ENCODE results near the gene RALGPS2.

Gene RALGPS2

DNA sequence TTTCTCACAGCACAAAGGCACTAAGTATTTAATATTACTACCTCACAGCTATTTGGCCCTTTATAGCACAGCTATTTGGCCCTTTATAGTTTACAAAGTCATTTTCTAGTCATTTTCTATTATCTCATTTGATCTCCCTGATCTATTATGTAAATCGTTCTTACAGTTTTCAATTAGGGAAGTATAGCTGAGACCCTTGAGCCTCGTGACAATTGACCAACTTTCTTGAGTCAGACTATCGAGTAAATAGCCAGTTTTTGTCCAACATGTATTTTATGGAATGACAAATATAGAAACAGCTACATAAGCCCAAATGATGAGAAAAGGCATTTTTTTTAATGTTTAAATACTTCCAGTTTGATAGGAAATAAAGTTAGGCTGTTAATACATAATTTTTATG, 152.9 kb downstream of the RALGPS2 start:
- H3K9me3 ChIP-seq (ENCODE audit: control insufficient read depth, insufficient read depth, low read length), result no peaks in the 10 kb centered on the region
- no peak overlapping the region for H3K4me3 ChIP-seq (ENCODE audit: low read length)
- DNase-seq (ENCODE audit: low read depth, low spot score), result no peak
- H3K4me1 ChIP-seq (ENCODE audit: control insufficient read depth, insufficient read depth, low read length), result no peaks in the 10 kb centered on the region
- H3K36me3 ChIP-seq (ENCODE audit: control insufficient read depth, insufficient read depth, low read length), result no peaks in the 10 kb centered on the region
- no peak overlapping the region for H3K27ac ChIP-seq (ENCODE audit: low read length)
- no peaks in the 10 kb centered on the region for H3K27me3 ChIP-seq (ENCODE audit: control insufficient read depth, insufficient read depth, low read length)
- WGBS (ENCODE audit: insufficient coverage, insufficient read length), result no CpG with 5 or more reads among the region's 3 CpGs

DNA sequence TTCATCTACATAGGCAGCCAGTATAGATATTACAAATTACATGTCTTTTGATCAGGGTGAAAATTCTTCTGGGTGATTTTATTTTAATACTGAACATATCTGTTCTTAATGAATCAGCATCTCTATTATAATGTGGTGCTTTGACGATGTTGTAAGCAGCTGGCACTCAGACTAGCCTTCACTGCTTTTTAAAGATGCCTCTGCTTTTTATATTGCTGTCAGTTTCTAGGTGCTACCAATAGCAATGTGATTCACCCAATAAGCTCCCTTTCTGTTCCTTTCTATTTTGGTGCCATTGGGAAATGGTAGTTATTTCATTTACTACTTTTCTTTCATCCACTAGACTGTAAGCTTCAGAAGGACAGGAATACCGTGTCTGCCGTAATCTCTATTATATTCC, 156.9 kb downstream of the RALGPS2 start:
- Histone ChIP-seq H3K27ac (ENCODE audit: low read length) (no peak overlapping the region), H3K4me1 (ENCODE audit: control insufficient read depth, insufficient read depth, low read length) (no peaks in the 10 kb centered on the region), H3K27me3 (ENCODE audit: control insufficient read depth, insufficient read depth, low read length) (no peaks in the 10 kb centered on the region), H3K9me3 (ENCODE audit: control insufficient read depth, insufficient read depth, low read length) (no peaks in the 10 kb centered on the region), H3K4me3 (ENCODE audit: low read length) (no peak overlapping the region), H3K36me3 (ENCODE audit: control insufficient read depth, insufficient read depth, low read length) (no peaks in the 10 kb centered on the region)
- no CpG with 5 or more reads among the region's 3 CpGs for WGBS (ENCODE audit: insufficient coverage, insufficient read length)
- no peak for DNase-seq (ENCODE audit: low read depth, low spot score)

DNA sequence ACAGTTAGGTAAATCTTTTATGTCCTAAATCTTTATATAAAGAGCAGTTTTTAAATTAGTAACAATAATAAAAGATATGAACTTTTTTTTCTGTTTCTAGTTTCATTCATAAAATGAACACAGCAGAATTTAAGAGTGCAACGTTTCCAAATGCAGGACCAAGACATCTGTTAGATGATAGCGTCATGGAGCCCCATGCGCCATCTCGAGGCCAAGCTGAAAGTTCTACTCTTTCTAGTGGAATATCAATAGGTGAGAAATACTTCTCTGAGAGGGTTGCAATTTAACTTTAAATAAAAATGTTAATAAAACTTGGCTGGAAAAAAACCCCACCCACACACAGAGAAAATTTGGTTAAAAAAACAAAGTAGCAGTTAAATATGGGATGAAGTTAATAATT, 160.8 kb downstream of the RALGPS2 start:
- no peaks in the 10 kb centered on the region for H3K27me3 ChIP-seq (ENCODE audit: control insufficient read depth, insufficient read depth, low read length)
- WGBS (ENCODE audit: insufficient coverage, insufficient read length), result no CpG with 5 or more reads among the region's 4 CpGs
- H3K9me3 ChIP-seq (ENCODE audit: control insufficient read depth, insufficient read depth, low read length), result no peaks in the 10 kb centered on the region
- no peak overlapping the region for H3K4me3 ChIP-seq (ENCODE audit: low read length)
- DNase-seq (ENCODE audit: low read depth, low spot score), result no peak
- H3K36me3 ChIP-seq (ENCODE audit: control insufficient read depth, insufficient read depth, low read length), result no peaks in the 10 kb centered on the region
- H3K4me1 ChIP-seq (ENCODE audit: control insufficient read depth, insufficient read depth, low read length), result no peaks in the 10 kb centered on the region
- no peak overlapping the region for H3K27ac ChIP-seq (ENCODE audit: low read length)

DNA sequence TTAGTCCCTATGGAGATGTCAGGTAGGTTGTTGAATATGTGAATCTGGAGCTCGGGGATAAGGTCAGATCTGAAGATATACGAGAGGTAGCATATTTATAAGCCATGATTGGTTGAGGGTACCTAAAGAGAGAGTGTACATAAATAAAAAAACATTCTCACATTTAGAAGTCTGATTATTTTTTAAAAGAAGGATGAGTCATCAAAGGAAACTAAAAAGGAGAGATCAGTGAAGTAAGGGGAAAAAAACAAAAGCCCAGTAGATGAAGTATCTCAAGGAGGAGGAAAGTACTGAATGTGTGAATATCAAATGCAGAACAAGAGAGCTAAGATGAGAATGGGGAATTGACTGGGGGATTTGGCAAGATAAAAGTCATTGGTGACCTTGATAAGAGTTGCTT, 161.5 kb downstream of the RALGPS2 start:
- WGBS (ENCODE audit: insufficient coverage, insufficient read length), result no CpG with 5 or more reads among the region's 2 CpGs
- Histone ChIP-seq H3K4me1 (ENCODE audit: control insufficient read depth, insufficient read depth, low read length) (no peaks in the 10 kb centered on the region), H3K9me3 (ENCODE audit: control insufficient read depth, insufficient read depth, low read length) (no peaks in the 10 kb centered on the region), H3K27me3 (ENCODE audit: control insufficient read depth, insufficient read depth, low read length) (no peaks in the 10 kb centered on the region), H3K36me3 (ENCODE audit: control insufficient read depth, insufficient read depth, low read length) (no peaks in the 10 kb centered on the region), H3K4me3 (ENCODE audit: low read length) (no peak overlapping the region), H3K27ac (ENCODE audit: low read length) (no peak overlapping the region)
- DNase-seq (ENCODE audit: low read depth, low spot score), result no peak

DNA sequence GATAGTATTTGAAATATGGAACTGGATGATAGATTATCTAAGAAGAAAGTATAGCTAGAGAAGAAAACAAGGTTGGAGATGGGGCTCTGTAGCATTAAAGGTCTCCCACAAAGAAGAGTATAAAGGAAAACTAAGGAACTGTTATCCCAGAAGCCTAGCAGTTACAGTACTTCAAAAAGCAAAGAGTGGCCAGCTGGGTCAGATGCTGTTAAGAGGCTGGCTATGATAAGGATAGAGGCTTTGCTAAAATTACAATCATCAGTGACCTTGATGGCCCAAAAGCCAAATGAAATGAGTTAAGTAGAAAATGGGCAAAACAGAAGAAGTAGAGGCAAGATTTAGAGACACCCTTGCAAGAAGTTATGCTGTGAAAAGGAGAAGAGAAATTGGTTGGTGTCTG, 170.9 kb downstream of the RALGPS2 start:
- no peaks in the 10 kb centered on the region for H3K27me3 ChIP-seq (ENCODE audit: control insufficient read depth, insufficient read depth, low read length)
- H3K27ac ChIP-seq (ENCODE audit: low read length), result no peak overlapping the region
- H3K4me3 ChIP-seq (ENCODE audit: low read length), result no peak overlapping the region
- no peak for DNase-seq (ENCODE audit: low read depth, low spot score)
- H3K4me1 ChIP-seq (ENCODE audit: control insufficient read depth, insufficient read depth, low read length), result no peaks in the 10 kb centered on the region
- H3K36me3 ChIP-seq (ENCODE audit: control insufficient read depth, insufficient read depth, low read length), result no peaks in the 10 kb centered on the region
- H3K9me3 ChIP-seq (ENCODE audit: control insufficient read depth, insufficient read depth, low read length), result no peaks in the 10 kb centered on the region

DNA sequence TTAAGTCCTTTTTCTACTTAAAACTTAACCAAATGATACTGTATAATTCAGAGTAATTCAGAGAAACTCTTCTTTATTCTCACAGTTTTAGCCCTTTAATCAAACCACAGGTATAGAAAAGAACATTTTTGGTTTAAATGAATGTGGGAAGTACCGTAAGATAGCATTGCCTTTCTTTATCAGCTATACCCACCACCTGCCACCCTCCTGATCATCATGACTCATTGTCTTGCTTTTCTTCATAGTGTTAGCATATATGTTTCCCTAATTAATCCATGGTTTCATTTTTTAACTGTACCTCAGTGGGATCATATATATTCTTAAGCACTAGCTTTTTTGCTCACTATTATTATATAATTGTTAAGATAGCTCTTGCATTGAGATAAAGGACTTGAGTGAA, 173.4 kb downstream of the RALGPS2 start:
- no peaks in the 10 kb centered on the region for H3K36me3 ChIP-seq (ENCODE audit: control insufficient read depth, insufficient read depth, low read length)
- H3K27ac ChIP-seq (ENCODE audit: low read length), result no peak overlapping the region
- H3K4me3 ChIP-seq (ENCODE audit: low read length), result no peak overlapping the region
- no CpG with 5 or more reads among the region's 1 CpG for WGBS (ENCODE audit: insufficient coverage, insufficient read length)
- H3K27me3 ChIP-seq (ENCODE audit: control insufficient read depth, insufficient read depth, low read length), result no peaks in the 10 kb centered on the region
- no peaks in the 10 kb centered on the region for H3K4me1 ChIP-seq (ENCODE audit: control insufficient read depth, insufficient read depth, low read length)
- no peak for DNase-seq (ENCODE audit: low read depth, low spot score)
- H3K9me3 ChIP-seq (ENCODE audit: control insufficient read depth, insufficient read depth, low read length), result no peaks in the 10 kb centered on the region

DNA sequence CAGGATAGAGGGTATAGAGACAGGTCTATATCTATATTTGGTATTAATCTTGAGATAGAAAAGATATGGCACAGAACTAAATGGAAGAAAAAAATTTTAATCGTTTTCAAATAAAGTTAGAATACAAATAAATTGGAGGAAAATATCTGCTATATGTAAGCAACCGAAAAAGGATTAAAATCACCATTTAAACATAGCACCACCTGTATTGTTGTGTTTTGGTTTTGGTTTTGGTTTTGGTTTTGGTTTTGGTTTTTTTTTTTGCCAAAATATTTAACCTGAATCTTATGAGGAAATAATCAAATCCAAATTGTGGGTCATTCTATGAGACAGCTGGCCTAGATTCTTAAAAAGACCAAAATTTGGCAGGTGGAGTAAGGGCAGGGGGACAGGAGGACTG, 174.4 kb downstream of the RALGPS2 start:
- Histone ChIP-seq H3K4me1 (ENCODE audit: control insufficient read depth, insufficient read depth, low read length) (no peaks in the 10 kb centered on the region), H3K27ac (ENCODE audit: low read length) (no peak overlapping the region), H3K36me3 (ENCODE audit: control insufficient read depth, insufficient read depth, low read length) (no peaks in the 10 kb centered on the region), H3K4me3 (ENCODE audit: low read length) (no peak overlapping the region), H3K9me3 (ENCODE audit: control insufficient read depth, insufficient read depth, low read length) (no peaks in the 10 kb centered on the region), H3K27me3 (ENCODE audit: control insufficient read depth, insufficient read depth, low read length) (no peaks in the 10 kb centered on the region)
- no CpG with 5 or more reads among the region's 2 CpGs for WGBS (ENCODE audit: insufficient coverage, insufficient read length)
- DNase-seq (ENCODE audit: low read depth, low spot score), result no peak

DNA sequence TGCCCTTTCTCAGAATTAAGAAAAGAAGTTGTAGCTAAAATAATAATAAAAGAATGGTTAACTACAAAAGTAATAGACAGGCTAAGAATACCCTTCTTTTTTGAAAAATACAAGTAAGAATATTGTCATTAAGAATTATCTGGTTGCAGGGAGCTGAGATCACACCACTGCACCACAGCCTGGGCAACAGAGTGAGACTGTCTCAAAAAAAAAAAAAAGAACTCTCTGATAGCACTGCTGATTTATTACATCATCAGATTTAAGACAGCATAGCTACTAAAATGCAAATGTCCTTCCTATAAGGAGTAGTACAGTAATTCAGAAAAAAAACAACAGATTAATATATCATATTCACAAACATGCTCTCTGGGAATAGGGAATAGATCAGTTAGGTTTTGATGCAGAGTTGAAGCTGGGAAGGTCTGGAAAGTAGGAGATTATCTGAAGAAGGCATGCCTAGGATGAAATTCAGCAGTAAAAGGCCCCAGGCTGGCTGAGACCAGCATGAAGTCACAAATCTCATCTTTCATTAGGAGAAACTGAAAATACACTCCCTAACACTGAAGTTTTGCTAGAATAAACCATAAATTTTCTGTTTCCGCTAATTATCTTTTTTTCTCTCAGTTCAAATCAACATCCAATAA, 176.6 kb downstream of the RALGPS2 start:
- no peaks in the 10 kb centered on the region for H3K36me3 ChIP-seq (ENCODE audit: control insufficient read depth, insufficient read depth, low read length)
- H3K9me3 ChIP-seq (ENCODE audit: control insufficient read depth, insufficient read depth, low read length), result no peaks in the 10 kb centered on the region
- H3K4me3 ChIP-seq (ENCODE audit: low read length), result no peak overlapping the region
- no peaks in the 10 kb centered on the region for H3K27me3 ChIP-seq (ENCODE audit: control insufficient read depth, insufficient read depth, low read length)
- H3K4me1 ChIP-seq (ENCODE audit: control insufficient read depth, insufficient read depth, low read length), result no peaks in the 10 kb centered on the region
- H3K27ac ChIP-seq (ENCODE audit: low read length), result no peak overlapping the region
- WGBS (ENCODE audit: insufficient coverage, insufficient read length), result no CpG with 5 or more reads among the region's 1 CpG
- DNase-seq (ENCODE audit: low read depth, low spot score), result no peak

DNA sequence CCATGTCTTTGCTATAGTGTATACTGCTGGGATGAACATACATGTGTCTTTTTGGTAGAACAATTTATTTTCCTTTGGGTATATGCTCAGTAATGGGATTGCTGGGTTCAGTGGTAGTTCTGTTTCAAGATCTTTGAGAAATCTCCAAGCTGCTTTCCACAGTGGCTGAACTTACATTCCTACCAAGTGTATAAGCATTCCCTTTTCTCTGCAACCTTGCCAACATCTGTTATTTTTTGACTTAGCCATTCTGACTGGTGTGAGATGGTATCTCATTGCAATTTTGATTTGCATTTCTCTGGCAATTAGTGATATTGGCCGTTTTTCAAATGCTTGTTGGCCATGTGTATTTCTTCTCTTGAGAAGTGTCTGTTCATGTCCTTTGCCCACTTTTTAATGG, 183.3 kb downstream of the RALGPS2 start:
- WGBS (ENCODE audit: insufficient coverage, insufficient read length), result no CpG with 5 or more reads among the region's 1 CpG
- no peaks in the 10 kb centered on the region for H3K4me1 ChIP-seq (ENCODE audit: control insufficient read depth, insufficient read depth, low read length)
- no peak for DNase-seq (ENCODE audit: low read depth, low spot score)
- no peak overlapping the region for H3K4me3 ChIP-seq (ENCODE audit: low read length)
- H3K27ac ChIP-seq (ENCODE audit: low read length), result no peak overlapping the region
- no peaks in the 10 kb centered on the region for H3K9me3 ChIP-seq (ENCODE audit: control insufficient read depth, insufficient read depth, low read length)
- no peaks in the 10 kb centered on the region for H3K27me3 ChIP-seq (ENCODE audit: control insufficient read depth, insufficient read depth, low read length)
- H3K36me3 ChIP-seq (ENCODE audit: control insufficient read depth, insufficient read depth, low read length), result no peaks in the 10 kb centered on the region

DNA sequence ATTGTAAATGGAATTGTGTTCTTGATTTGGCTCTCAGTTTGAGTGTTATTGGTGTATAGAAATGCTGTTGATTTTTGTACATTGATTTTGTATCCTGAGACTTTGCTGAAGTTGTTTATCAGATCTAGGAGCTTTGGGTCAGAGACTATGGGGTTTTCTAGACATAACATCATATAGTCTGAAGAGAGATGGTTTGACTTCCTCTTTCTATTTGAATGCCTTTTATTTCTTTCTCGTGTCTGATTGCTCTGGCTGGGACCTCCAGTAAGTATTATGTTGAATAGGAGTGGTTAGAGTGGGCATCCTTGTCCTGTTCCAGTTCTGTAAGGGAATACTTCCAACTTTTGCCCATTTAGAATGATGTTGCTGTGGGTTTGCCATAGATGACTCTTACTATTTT, 185.0 kb downstream of the RALGPS2 start:
- no peak overlapping the region for H3K27ac ChIP-seq (ENCODE audit: low read length)
- WGBS (ENCODE audit: insufficient coverage, insufficient read length), result no CpG with 5 or more reads among the region's 1 CpG
- H3K36me3 ChIP-seq (ENCODE audit: control insufficient read depth, insufficient read depth, low read length), result no peaks in the 10 kb centered on the region
- H3K9me3 ChIP-seq (ENCODE audit: control insufficient read depth, insufficient read depth, low read length), result no peaks in the 10 kb centered on the region
- no peaks in the 10 kb centered on the region for H3K4me1 ChIP-seq (ENCODE audit: control insufficient read depth, insufficient read depth, low read length)
- no peak overlapping the region for H3K4me3 ChIP-seq (ENCODE audit: low read length)
- no peaks in the 10 kb centered on the region for H3K27me3 ChIP-seq (ENCODE audit: control insufficient read depth, insufficient read depth, low read length)
- no peak for DNase-seq (ENCODE audit: low read depth, low spot score)

DNA sequence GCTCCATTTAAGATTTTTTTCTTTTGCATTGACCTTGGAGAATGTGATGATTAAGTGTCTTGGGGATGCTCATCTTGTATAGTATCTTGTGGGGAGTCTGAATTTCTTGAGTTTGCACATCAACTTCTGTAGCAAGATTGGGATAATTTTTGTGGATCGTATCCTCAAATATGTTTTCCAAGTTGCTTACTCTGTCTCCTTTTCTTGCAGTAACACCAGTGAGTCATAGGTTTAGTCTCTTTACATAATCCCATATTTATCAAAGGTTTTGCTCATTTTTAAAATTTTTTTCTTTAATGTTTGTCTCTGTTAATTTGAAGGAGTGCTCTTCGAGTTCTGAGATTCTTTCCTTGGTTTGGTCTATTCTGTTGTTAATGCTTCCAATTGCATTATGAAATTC, 187.6 kb downstream of the RALGPS2 start:
- H3K9me3 ChIP-seq (ENCODE audit: control insufficient read depth, insufficient read depth, low read length), result no peaks in the 10 kb centered on the region
- H3K27me3 ChIP-seq (ENCODE audit: control insufficient read depth, insufficient read depth, low read length), result no peaks in the 10 kb centered on the region
- no peak overlapping the region for H3K27ac ChIP-seq (ENCODE audit: low read length)
- H3K36me3 ChIP-seq (ENCODE audit: control insufficient read depth, insufficient read depth, low read length), result no peaks in the 10 kb centered on the region
- WGBS (ENCODE audit: insufficient coverage, insufficient read length), result no CpG with 5 or more reads among the region's 2 CpGs
- H3K4me1 ChIP-seq (ENCODE audit: control insufficient read depth, insufficient read depth, low read length), result no peaks in the 10 kb centered on the region
- DNase-seq (ENCODE audit: low read depth, low spot score), result no peak
- no peak overlapping the region for H3K4me3 ChIP-seq (ENCODE audit: low read length)

Data from iPS DF 6.9 (cell line).